Tibial nerve (tissue), 3 donors: Measurements from ENCODE around the gene C17orf58.

ENCODE experiments used
- POLR2A ChIP-seq, 2 donors: fragments of 450-650 bp; IDR thresholded peaks; one replicate each; pipeline ENCODE4 v1.6.1; 2017; ENCODE audit warnings: antibody characterized with exemption in 2 of 2, mild to moderate bottlenecking in 2 of 2, moderate library complexity in 2 of 2
- TF ChIP-seq, protein P1 (sequence below), 5 experiments: fragments of 200-600 bp in 3 of 5; fragments of 450-650 bp in 2 of 5; sonication (generic) in 3 of 5; IDR thresholded peaks; one replicate each; pipeline ENCODE4 v1.5.1; 2016 to 2019; ENCODE audit warnings: antibody characterized with exemption in 5 of 5, mild to moderate bottlenecking in 3 of 5, moderate library complexity in 2 of 5

- TF ChIP-seq, protein P1, sequence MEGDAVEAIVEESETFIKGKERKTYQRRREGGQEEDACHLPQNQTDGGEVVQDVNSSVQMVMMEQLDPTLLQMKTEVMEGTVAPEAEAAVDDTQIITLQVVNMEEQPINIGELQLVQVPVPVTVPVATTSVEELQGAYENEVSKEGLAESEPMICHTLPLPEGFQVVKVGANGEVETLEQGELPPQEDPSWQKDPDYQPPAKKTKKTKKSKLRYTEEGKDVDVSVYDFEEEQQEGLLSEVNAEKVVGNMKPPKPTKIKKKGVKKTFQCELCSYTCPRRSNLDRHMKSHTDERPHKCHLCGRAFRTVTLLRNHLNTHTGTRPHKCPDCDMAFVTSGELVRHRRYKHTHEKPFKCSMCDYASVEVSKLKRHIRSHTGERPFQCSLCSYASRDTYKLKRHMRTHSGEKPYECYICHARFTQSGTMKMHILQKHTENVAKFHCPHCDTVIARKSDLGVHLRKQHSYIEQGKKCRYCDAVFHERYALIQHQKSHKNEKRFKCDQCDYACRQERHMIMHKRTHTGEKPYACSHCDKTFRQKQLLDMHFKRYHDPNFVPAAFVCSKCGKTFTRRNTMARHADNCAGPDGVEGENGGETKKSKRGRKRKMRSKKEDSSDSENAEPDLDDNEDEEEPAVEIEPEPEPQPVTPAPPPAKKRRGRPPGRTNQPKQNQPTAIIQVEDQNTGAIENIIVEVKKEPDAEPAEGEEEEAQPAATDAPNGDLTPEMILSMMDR (IDR thresholded peaks at IDR 0.05) = peak in 1 of 5 experiments; percentile 19
- TF ChIP-seq POLR2A (IDR thresholded peaks at IDR 0.05) = peak; percentile 37 to 72
Observed at GRCh38 chr17:68035523-68036303, 39.4 kb upstream of the C17orf58 start, which contains the start of gene KPNA2.
